GM19239 (cell line): ENCODE measurements around the gene RNPEPL1.

Experiments used
- DNase-seq: peaks from one replicate; pipeline ENCODE4 v3.0.0; 2011; ENCODE audit warnings: low spot score; ENCODE audit not compliant: insufficient read length
- FAIRE-seq: peaks from 2 replicates; lab custom pipeline; 2011; peaks lifted over from hg19 to GRCh38; lab: Jason Lieb, UNC

The RNPEPL1 gene

GRCh38 chr2:240620149-240620731 is 52.0 kb downstream of the RNPEPL1 start:
- DNase-seq, result no peak
- no peak for FAIRE-seq

GRCh38 chr2:240620859-240621258 is 52.6 kb downstream of the RNPEPL1 start:
- FAIRE-seq (no peak), DNase-seq (no peak)

GRCh38 chr2:240622060-240622411 is 53.8 kb downstream of the RNPEPL1 start:
- DNase-seq, result no peak
- no peak for FAIRE-seq

- DNase-seq, result no peak
- no peak for FAIRE-seq
Measured at GRCh38 chr2:240622531-240623235, 54.4 kb downstream of the RNPEPL1 start.

GRCh38 chr2:240623531-240624010 is 55.3 kb downstream of the RNPEPL1 start:
- DNase-seq, result no peak

GRCh38 chr2:240624011-240624949 is 56.0 kb downstream of the RNPEPL1 start:
- DNase-seq (no peak), FAIRE-seq (no peak)

More at GRCh38 chr2:240623531-240624010, 55.3 kb downstream of the RNPEPL1 start:
- FAIRE-seq, result no peak

- FAIRE-seq (peak; percentile 21), DNase-seq (no peak)
Measured at GRCh38 chr2:240624950-240625621, 56.8 kb downstream of the RNPEPL1 start, which contains the start of gene GPR35. TSS of gene GPR35 (plus strand) at chr2:240625480. CDS start at chr2:240629953, 4,473 bp downstream.

- no peak for DNase-seq
- no peak for FAIRE-seq
Measured at GRCh38 chr2:240626531-240627300, 58.4 kb downstream of the RNPEPL1 start.

GRCh38 chr2:240627736-240628506 is 59.6 kb downstream of the RNPEPL1 start:
- DNase-seq, result no peak
- no peak for FAIRE-seq

- DNase-seq, result no peak
- FAIRE-seq, result no peak
Measured at GRCh38 chr2:240628507-240628807, 60.2 kb downstream of the RNPEPL1 start.

- FAIRE-seq, result no peak
Measured at GRCh38 chr2:240628808-240629618, 60.7 kb downstream of the RNPEPL1 start.

GRCh38 chr2:240629619-240629967 is 61.3 kb downstream of the RNPEPL1 start:
- FAIRE-seq, result no peak
- DNase-seq, result no peak

More at GRCh38 chr2:240628808-240629618, 60.7 kb downstream of the RNPEPL1 start:
- no peak for DNase-seq

- DNase-seq (no peak), FAIRE-seq (no peak)
Measured at GRCh38 chr2:240629968-240630770, 61.9 kb downstream of the RNPEPL1 start.
